ENCODE measurements around the gene MTUS2.

MTUS2 gene

DNA sequence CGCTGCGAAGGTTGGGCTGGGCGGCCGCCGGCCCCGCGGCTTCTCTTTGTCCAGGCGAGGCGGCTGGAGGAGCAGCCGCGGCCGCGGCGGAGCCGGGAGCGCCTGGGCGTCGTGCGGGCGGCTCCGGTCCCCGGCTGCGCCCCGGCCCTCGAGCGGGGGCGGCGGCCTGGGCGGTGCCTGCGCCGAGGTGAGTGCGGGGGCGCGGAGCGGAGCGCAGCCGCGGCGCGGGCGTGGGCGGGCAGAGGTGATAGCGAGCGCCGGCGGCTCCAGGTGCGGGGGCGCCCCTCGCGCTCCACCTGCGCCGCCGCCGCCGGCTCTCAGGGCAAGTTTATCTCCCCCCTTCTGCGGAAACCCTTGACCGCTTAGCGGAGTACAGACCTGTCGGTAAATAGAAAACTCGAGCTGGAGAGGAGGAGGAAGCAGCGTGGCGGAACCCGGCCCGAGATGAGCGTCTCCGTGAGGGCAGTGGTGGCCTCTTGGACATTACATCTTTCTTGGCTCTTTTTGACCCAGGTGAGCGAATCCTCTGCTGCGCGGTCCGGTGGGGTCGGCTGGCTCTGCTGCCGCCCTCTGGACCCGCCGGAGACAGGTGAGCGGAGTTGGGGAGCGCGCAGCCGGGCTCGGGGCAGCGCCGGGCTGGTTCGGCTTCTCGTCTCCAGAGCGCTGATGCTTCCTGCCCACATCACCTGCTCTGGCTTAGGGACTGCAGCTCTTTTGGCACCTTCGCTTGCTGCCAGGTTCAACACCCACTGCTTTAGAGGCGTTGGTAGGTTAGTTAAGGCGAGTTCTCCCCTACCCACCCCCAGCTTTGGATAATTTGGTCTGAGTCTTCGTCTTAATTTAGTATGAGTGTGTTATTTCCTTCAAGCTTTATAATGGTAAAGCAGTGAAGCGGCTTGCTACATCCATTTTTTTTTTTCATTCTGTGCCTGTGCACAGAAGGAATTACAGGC is at the start of gene MTUS2:
TSS of gene MTUS2 (plus strand) at position 241 of the 953 bp plus-strand sequence.
- in situ Hi-C loops (cut with MboI; ENCODE audit: low sequenced_read_pairs): no loop called here

DNA sequence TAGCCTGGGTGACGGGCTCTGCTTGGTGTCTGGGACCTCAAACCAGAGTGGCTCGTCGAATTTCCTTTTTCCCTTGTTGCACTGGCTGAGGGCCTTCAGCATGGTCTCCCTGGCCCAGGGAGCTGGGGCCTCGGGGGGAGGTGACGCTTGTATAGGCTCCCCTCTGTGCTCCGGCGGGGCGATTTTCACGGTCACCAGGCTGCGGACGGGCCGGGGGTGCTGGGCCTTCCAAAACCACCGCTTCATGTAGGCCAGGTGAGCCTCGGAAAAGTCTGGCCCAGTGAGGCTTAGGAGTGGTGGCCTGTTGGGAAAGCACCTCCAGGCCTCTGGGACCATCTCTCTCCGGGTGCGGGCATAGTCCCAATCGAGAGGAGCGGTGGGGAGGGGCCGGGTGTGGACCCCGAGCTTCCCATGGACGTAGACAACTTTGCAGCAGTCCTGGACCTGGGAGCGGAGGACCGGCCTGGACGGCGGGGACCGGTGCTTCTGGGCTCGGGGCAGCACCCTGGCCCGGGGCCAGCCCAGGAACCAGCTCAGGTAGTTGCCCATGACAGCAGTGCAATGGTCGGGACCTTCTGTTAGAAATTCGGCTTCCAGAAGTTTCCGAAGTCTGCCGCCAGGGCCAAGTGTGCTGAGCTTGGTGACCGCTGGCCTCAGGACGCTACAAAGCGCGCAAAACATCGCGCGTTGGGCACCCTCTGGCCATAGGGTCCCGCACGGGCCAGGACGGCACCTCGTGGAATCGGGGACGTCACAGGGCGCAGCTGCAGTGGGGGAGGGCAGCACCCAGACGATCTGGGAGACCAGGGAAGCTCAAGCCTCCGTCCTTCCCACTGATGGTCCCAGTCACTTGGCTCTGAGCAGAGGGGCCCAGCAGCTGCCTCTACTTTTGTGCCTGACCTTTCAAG is 41.6 kb upstream of the MTUS2 start:
- in situ Hi-C loops (cut with MboI; ENCODE audit: low sequenced_read_pairs): loop anchor here (25.0 kb wide), 1 partner anchor 466 kb away; no protein-coding TSS in a partner anchor

DNA sequence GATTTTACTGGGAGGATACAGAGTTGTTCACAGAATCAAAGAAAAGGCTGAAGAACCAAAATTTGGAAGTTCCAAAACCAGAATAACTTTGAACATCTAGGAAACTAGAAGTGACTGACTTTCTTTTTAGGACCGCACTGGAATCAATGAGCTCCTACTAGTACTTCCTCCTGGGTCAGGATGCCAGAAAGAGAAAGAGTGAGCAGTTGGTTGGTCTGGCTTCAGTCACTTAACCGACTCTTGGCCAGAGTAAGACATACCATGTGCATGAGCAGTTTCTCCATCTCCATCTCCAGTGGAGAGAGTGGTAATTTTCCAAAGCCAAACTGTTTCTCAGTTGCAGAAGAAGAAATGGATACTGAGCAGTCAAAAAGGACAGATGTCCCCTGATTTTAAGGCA is 27.1 kb upstream of the MTUS2 start:
- in situ Hi-C loops (cut with MboI; ENCODE audit: low sequenced_read_pairs): loop anchor here (25.0 kb wide), 1 partner anchor 481 kb away; no protein-coding TSS in a partner anchor

DNA sequence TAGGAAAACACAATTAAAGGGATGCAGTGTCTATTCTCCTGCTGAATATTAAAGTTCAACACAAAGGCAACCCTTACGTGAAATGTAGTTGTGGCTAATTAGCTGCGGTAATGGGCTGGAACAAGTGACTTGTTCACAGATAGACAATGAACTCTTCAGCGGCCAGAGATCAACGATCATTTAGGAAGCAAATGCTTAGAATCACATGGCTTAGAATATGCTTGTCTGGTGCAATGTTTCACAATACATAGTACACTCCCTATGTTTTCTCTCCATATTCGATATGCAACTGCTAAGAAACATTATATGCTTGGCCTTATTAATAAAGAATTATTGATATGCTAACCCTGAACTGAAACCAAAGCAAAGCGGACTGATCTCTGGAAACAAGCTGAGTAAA is 25.7 kb upstream of the MTUS2 start:
- in situ Hi-C loops (cut with MboI; ENCODE audit: low sequenced_read_pairs): loop anchor here (25.0 kb wide), 1 partner anchor 482 kb away; no protein-coding TSS in a partner anchor

DNA sequence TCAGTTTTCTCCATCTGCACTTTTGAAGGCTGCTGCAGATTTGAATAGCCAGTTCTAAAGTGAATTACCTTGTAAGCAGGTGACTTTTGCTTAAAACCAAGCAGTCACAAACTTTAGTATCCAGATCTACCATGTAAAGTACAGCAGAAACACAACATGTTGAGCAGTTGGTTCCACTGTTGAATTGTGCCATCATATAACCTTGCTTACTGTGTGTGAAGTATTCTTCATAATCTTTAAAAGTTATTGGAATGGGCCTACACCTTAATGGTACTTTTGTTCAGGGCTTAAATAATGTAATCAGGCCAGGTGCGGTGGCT is 23.2 kb upstream of the MTUS2 start:
- in situ Hi-C loops (cut with MboI; ENCODE audit: low sequenced_read_pairs): loop anchor here (25.0 kb wide), 1 partner anchor 485 kb away; no protein-coding TSS in a partner anchor

DNA sequence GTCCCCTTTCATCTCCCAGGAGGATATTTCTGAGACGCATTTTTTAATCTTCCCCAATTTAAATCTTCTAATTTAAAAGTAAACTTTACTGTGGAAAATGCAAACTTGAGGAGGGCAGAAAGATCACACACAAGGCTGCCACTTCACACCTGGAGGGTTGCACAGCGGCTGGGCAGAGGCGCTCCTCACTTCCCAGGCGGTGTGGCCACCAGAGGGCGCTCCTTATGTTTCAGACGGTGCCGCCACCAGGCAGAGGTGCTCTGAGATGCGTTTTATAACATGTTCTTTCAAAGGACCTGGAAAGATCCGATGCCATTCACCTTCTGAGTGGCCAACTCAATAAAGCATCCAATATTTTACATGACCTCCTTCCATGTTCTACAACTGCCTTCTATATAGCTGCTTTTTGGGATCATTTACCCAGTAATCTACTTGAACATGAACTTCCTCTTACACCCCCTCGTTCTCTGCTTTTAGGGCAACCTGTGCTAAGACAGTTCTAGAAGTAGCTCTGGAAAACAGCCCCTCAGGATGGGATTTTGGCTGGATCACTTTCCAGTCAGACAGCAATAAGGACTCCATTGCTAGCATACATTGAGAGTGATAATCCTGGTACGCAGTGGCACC is 14.8 kb upstream of the MTUS2 start:
- in situ Hi-C loops (cut with MboI; ENCODE audit: low sequenced_read_pairs): loop anchor here (10.0 kb wide), 1 partner anchor 569 kb away; no protein-coding TSS in a partner anchor

- in situ Hi-C loops (cut with MboI; ENCODE audit: low sequenced_read_pairs): no loop called here
These were observed 2.9 kb upstream of the MTUS2 start for GRCh38 chr13:28817204-28817603.

DNA sequence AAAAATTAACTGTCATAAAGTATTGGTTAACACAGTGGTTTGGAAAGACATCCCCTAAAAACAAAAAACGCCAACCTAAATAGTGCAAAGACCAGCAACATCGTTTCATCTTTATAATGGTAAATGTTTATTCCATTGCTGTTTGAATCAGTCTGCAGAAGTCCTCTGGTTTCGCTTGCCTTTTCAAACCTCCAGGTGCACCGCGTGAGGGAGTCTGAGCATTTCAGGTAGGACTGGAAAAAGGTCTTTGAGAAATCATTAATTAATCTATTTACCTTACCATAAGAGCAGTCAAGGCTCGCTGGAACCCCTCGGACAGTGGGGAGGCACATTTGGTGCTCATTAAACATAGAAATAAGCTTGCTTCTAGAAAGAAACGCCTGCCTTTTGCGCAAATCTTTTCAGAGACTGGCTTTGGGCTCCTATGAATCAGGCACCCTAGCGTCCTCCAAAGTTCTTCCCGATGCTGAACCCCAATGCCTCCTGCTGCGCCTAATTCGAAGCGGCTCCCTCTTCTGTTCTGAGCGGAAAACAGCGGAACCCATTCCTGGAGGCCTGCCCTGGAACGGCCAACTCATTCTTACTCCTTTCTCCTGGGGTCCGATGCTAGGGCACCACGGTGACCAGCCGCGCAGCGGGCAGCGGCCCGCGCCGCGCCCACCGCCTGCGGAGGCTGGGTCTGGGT is 951 bp upstream of the MTUS2 start:
- in situ Hi-C loops (cut with MboI; ENCODE audit: low sequenced_read_pairs): no loop called here

- in situ Hi-C loops (cut with MboI; ENCODE audit: low sequenced_read_pairs): no loop called here
These were observed 422 bp upstream of the MTUS2 start for GRCh38 chr13:28819735-28820098.

DNA sequence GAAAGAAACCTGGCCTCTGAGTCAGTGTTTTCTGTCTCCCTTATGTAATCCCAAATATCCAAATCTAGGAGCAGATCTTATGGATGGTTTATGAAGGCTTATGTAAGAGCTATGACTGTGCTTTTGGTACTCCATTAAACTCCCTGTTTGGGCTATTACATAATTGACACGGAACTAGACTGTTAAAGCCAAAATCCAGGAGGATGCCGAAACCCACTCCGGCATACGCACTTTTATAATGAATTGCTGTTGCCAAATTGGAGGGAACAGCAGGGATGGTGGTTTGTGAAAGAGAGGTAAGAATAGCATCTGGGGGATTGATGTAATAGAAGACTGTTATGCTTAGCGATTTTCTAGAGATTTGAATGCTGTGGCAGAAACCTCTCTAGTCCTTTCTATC is 2.0 kb downstream of the MTUS2 start:
- in situ Hi-C loops (cut with MboI; ENCODE audit: low sequenced_read_pairs): no loop called here

DNA sequence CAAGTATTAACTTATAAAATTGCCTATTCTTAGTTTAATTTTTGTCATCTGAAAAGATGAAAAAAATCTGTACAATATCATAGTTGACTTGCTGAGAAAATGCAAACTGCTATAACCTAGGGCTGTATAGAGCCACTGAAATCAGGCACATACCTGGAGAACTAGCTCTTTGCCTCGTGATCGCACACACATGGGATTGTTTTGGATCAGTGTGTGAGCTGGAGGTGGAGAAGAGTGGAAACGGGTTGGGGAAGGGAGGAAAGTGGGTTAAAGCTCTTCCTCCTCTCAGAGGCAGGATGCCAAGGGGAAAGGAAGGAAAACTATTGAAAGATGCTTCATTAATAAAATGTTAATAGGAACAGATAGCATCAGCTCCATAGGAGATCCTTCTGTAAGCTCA is 2.7 kb downstream of the MTUS2 start:
- in situ Hi-C loops (cut with MboI; ENCODE audit: low sequenced_read_pairs): no loop called here

GRCh38 chr13:28825379-28825778 is 5.2 kb downstream of the MTUS2 start:
- in situ Hi-C loops (cut with MboI; ENCODE audit: low sequenced_read_pairs): no loop called here

GRCh38 chr13:28826368-28826767 is 6.2 kb downstream of the MTUS2 start:
- in situ Hi-C loops (cut with MboI; ENCODE audit: low sequenced_read_pairs): no loop called here

DNA sequence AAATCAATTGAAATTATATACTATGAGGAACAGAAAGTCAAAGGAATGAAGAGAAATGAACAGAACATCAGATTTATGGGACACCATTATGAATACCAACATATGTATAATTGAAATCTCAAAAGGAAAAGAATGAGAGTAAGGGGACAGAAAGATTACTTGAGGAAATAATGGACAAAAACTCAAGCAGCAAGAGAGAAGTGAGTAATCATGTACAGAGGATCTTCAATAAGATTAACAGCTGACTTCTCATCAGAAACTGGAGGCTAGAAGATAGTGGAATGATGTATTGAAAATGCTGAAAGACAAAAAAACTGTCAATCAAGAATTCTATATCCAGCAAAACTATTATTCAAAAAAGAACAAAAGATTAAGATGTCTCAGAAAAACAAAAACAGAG is 10.4 kb downstream of the MTUS2 start:
- in situ Hi-C loops (cut with MboI; ENCODE audit: low sequenced_read_pairs): no loop called here

DNA sequence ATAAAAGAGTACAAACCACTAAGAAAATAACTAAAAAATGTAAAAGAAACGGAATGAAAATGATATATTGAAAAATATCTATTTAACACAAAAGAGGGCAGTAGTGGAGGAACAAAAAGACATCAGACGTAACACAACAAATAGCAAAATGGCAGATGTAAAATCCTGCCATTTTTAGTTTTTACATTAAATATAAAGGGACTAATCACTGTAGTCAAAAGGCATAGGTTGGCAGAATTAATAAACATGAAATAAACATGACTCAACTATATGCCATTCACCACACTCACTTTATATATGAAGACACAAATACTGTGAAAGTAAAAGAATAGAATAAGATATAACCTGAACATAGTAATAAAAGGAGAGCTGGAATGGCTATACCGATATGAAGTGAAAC is 11.0 kb downstream of the MTUS2 start:
- in situ Hi-C loops (cut with MboI; ENCODE audit: low sequenced_read_pairs): no loop called here

DNA sequence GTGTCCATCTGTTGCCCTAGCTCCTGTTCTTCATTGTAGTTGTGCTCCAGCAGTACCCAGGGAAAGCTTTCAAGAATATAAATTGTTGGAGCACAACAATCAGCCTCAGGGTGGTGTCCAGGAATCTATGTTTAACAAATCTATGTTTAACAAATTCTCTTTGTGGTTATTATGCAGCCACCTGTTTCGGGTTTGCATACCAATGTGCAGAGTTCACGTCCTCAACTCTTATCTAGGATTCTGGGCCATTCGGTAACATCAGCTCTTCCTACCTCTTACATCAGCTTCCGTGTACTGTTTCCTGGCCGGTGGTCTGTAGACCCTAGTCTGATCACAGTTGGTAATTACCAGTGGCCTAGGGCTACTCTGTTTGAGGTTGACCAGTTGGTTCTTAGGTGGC is 17.0 kb downstream of the MTUS2 start:
- in situ Hi-C loops (cut with MboI; ENCODE audit: low sequenced_read_pairs): no loop called here

- in situ Hi-C loops (cut with MboI; ENCODE audit: low sequenced_read_pairs): no loop called here
These were observed 23.5 kb downstream of the MTUS2 start for GRCh38 chr13:28843639-28844038.

DNA sequence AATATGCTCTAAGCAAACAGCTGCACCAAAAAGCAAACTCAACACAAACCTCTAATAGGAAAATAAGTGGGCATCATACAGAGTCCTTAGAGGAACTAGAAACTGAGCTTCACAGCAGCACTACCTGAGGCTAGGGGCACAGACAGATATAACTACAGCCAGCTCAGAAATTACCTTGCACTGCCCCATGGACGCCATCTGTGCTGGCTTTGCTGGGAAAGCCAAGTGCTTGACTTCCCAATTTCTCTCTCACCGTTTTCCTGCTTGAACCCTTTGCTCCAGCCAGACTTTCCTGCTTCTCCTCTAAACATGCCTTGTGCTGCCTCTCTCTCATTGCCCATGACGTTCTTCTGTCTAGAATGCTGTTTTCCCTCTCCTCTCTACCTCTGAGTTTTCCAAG is 29.3 kb downstream of the MTUS2 start:
- in situ Hi-C loops (cut with MboI; ENCODE audit: low sequenced_read_pairs): no loop called here

- in situ Hi-C loops (cut with MboI; ENCODE audit: low sequenced_read_pairs): no loop called here
These were observed 30.1 kb downstream of the MTUS2 start for GRCh38 chr13:28850226-28850625.

GRCh38 chr13:28851422-28851821 is 31.3 kb downstream of the MTUS2 start:
- in situ Hi-C loops (cut with MboI; ENCODE audit: low sequenced_read_pairs): no loop called here

- in situ Hi-C loops (cut with MboI; ENCODE audit: low sequenced_read_pairs): no loop called here
These were observed 34.5 kb downstream of the MTUS2 start for GRCh38 chr13:28854657-28855056.

All from HL-60/S4 (cell line).